Mononuclear cell (primary cell): ENCODE data around the gene CEP68. TPM values are rescaled to one million over a fixed set of nuclear protein-coding genes. Genes with fewer than 3 reads are reported as not detected.

Experiments
- H3K27me3 ChIP-seq: 2 replicates; pipeline ENCODE4 v1.6.0; 2011; ENCODE audit warnings: low read length, control low read depth; ENCODE audit not compliant: insufficient read depth
- H3K4me1 ChIP-seq: 2 replicates; pipeline ENCODE4 v1.5.1; 2011; ENCODE audit warnings: mild to moderate bottlenecking, low read length, control low read depth; ENCODE audit not compliant: insufficient read depth
- H3K4me3 ChIP-seq: 2 replicates; pipeline ENCODE4 v1.5.1; 2011; ENCODE audit warnings: mild to moderate bottlenecking, low read length, moderate library complexity
- H3K9me3 ChIP-seq: 2 replicates; pipeline ENCODE4 v1.5.1; 2011; ENCODE audit warnings: low read depth, mild to moderate bottlenecking, control low read depth, low read length
- total RNA-seq: library from RNA; depleted of rRNA; stranded (reverse); fragments of >200 nt; gene quantifications from one replicate; pipeline ENCODE4 v1.2.3, GENCODE V29; 2012

Gene CEP68
- total RNA-seq, 1 donor, result 27.4 TPM

GRCh38 chr2:65061146-65061909, 5.1 kb downstream of the CEP68 start:
- H3K9me3 ChIP-seq, result no peaks in the 10 kb centered on the region
- no peaks in the 10 kb centered on the region for H3K27me3 ChIP-seq
- H3K4me3 ChIP-seq, result no peak overlapping the region
- H3K4me1 ChIP-seq, result peaks cover 53% of the 10 kb centered on the region

GRCh38 chr2:65061910-65062339, 5.7 kb downstream of the CEP68 start:
- Histone ChIP-seq H3K4me1 (peaks cover 51% of the 10 kb centered on the region), H3K9me3 (no peaks in the 10 kb centered on the region), H3K4me3 (no peak overlapping the region), H3K27me3 (no peaks in the 10 kb centered on the region)

- peaks cover 51% of the 10 kb centered on the region for H3K4me1 ChIP-seq
- no peak overlapping the region for H3K4me3 ChIP-seq
- H3K9me3 ChIP-seq, result no peaks in the 10 kb centered on the region
- no peaks in the 10 kb centered on the region for H3K27me3 ChIP-seq
Observed at GRCh38 chr2:65062843-65063825, 6.9 kb downstream of the CEP68 start.

DNA sequence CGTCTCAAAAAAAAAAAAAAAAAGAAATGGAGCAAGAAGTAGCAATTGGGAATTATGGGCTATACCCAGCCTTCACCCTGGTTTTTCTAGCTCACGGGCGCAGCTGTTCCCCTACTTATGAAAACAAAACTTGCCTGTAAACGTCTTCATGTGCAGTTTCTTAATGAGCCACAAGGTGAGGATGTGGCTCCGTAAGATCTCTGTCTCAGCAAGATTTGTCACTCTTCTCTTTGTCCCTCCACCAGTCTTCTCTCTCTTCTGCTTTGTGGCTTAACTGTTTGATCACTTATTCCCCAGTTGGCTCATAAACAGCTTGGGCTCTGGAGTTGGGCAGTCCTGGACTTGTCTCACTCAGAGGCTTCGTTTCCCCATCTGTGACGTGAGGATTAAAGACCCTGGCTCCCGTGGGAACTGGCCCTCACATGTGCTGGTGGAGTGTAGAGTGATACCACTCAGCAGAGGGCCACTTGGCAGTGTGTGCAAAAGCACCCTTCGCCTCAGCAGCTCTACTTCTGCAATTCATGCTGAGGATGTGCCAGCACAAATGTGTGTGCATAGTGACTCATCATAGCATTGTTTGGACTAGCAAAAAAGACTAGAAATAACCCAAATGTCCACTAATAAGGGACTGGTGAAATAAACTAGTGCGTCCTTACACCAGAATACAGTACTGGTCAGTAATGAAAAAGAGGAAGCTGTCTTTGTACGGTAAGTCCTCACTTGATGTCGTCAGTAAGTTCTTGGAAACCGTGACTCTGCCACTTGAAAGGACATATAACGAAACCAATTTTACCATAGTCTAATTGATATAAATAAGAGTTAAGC, 8.7 kb downstream of the CEP68 start:
- no peak overlapping the region for H3K4me3 ChIP-seq
- no peaks in the 10 kb centered on the region for H3K9me3 ChIP-seq
- H3K4me1 ChIP-seq, result peaks cover 49% of the 10 kb centered on the region
- no peaks in the 10 kb centered on the region for H3K27me3 ChIP-seq

- Histone ChIP-seq H3K9me3 (no peaks in the 10 kb centered on the region), H3K4me1 (peaks cover 52% of the 10 kb centered on the region), H3K27me3 (no peaks in the 10 kb centered on the region), H3K4me3 (no peak overlapping the region)
Observed at GRCh38 chr2:65067806-65068553, 11.8 kb downstream of the CEP68 start.

DNA sequence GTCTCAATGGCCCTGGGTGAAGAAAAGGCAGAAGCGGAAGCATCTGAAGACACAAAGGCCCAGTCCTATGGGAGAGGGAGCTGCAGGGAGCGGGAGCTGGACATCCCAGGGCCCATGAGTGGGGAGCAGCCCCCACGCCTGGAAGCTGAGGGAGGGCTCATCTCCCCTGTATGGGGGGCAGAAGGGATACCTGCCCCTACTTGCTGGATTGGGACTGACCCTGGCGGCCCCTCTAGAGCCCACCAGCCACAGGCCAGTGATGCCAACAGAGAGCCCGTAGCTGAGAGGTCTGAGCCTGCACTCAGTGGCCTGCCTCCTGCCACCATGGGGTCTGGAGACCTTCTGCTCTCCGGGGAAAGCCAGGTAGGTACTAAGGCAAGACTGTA, 13.2 kb downstream of the CEP68 start:
- no peaks in the 10 kb centered on the region for H3K27me3 ChIP-seq
- no peaks in the 10 kb centered on the region for H3K9me3 ChIP-seq
- H3K4me1 ChIP-seq, result peaks cover 46% of the 10 kb centered on the region
- no peak overlapping the region for H3K4me3 ChIP-seq

GRCh38 chr2:65070172-65070830, 14.1 kb downstream of the CEP68 start:
- Histone ChIP-seq H3K4me1 (peaks cover 37% of the 10 kb centered on the region), H3K4me3 (no peak overlapping the region), H3K9me3 (no peaks in the 10 kb centered on the region), H3K27me3 (no peaks in the 10 kb centered on the region)

DNA sequence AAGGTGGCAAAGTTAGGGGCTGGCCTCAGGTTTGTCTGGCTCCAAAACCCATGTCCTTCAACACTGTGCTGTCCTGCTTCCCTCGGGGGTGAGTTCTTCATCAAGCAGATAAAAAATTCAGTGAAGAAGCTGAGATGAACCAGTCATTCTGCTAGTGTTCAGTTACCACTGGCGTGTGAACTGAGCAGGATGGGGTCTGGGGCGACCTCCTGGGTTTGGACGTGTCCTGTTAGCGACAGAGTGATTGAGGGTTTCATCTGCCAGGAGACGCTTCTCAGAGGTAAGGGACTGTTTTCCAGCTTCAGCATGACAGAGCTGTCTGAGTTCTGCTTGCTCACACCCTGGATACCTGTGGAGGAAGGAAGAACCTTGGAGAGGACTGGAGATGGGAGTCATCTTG, 14.6 kb downstream of the CEP68 start:
- H3K27me3 ChIP-seq, result no peaks in the 10 kb centered on the region
- H3K4me1 ChIP-seq, result peaks cover 32% of the 10 kb centered on the region
- H3K9me3 ChIP-seq, result no peaks in the 10 kb centered on the region
- no peak overlapping the region for H3K4me3 ChIP-seq

DNA sequence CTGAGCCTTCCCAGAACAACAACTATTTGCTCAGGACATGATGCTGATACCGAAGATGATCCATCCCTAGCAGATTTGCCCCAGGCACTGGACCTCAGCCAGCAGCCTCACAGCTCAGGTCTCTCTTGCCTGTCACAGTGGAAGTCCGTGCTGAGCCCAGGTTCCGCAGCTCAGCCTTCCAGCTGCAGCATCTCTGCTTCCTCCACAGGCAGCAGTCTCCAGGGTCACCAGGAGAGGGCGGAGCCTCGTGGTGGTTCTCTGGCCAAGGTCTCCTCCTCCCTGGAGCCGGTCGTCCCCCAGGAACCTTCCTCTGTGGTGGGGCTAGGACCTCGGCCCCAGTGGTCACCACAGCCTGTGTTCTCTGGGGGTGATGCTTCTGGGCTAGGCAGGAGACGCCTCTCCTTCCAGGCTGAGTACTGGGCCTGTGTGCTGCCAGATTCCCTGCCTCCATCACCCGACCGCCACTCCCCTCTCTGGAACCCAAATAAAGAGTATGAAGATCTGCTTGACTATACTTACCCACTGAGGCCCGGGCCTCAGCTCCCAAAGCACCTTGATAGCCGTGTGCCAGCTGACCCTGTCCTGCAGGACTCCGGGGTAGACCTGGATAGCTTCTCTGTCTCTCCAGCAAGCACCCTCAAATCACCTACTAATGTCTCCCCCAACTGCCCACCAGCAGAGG, 15.4 kb downstream of the CEP68 start:
- Histone ChIP-seq H3K9me3 (no peaks in the 10 kb centered on the region), H3K4me1 (peaks cover 29% of the 10 kb centered on the region), H3K27me3 (no peaks in the 10 kb centered on the region), H3K4me3 (no peak overlapping the region)

DNA sequence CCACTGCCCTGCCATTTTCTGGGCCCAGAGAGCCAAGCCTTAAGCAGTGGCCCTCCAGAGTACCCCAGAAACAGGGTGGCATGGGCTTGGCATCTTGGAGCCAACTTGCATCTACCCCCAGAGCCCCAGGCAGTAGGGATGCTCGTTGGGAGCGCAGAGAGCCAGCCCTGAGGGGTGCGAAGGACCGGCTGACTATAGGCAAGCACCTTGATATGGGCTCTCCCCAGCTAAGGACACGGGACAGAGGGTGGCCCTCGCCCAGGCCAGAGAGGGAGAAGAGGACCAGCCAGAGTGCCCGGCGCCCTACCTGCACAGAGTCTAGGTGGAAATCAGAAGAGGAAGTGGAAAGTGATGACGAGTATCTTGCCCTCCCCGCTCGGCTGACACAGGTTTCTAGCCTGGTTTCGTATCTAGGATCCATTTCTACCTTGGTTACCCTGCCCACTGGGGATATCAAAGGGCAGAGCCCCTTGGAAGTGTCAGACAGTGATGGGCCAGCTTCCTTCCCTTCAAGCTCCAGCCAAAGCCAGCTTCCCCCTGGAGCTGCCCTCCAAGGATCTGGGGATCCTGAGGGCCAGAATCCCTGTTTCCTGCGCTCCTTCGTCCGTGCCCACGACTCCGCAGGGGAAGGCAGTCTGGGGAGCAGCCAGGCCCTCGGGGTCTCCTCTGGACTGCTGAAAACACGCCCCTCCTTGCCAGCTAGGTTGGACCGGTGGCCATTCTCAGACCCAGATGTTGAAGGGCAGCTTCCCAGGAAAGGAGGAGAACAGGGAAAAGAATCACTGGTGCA, 16.2 kb downstream of the CEP68 start:
- Histone ChIP-seq H3K4me1 (peaks cover 24% of the 10 kb centered on the region), H3K4me3 (no peak overlapping the region), H3K9me3 (no peaks in the 10 kb centered on the region), H3K27me3 (no peaks in the 10 kb centered on the region)

GRCh38 chr2:65073879-65074565, 17.8 kb downstream of the CEP68 start:
- no peaks in the 10 kb centered on the region for H3K9me3 ChIP-seq
- H3K4me3 ChIP-seq, result no peak overlapping the region
- H3K4me1 ChIP-seq, result peaks cover 11% of the 10 kb centered on the region
- no peaks in the 10 kb centered on the region for H3K27me3 ChIP-seq

DNA sequence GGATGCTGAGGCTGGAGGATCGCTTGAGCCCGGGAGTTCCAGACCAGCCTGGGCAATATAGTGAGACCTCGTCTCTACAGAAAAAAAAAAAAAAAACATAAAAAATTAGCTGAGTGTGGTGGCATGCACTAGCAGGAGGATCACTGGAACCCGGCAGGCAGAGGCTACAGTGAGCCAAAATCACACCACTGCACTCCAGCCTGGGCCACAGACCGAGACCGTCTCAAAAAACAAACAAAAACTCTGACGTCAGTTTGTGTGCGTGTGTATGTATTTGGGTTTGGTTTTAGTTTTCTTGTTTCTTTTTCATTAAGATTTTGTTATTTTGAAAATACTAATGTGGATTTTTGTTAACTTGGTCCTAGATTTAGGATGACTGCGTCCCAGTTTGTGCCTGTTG, 19.0 kb downstream of the CEP68 start:
- Histone ChIP-seq H3K9me3 (no peaks in the 10 kb centered on the region), H3K4me3 (no peak overlapping the region), H3K27me3 (no peaks in the 10 kb centered on the region), H3K4me1 (no peaks in the 10 kb centered on the region)
